Measurements from ENCODE around the gene LIPC. TPM values are rescaled to one million over a fixed set of nuclear protein-coding genes. Genes with fewer than 3 reads are reported as not detected.

Gene LIPC
- total and polyA plus RNA-seq, 2 donors (not counting 1 experiment from before 2014, with no cell fraction given), result 0.82 to 4.0 TPM

DNA sequence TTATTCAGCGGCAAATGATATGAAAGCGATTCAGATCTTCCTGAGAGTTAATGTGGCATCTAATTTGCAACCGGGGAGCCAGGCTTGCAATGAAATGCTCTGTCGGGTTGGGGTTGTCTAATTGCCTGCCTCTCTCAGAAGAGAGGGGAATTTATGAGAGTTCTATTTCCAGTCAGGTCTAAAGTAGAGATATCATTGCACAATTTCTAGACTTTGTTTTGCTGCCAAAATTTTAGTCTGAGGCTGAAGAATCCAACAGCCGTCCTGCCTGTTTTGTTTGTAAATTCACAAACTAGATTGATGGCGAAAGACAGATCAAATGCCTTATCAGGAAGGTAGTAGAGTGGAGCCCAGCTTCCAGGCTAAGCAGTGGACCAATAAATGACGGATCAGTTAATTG lies 610 bp downstream of the LIPC start:
- no peaks in the 10 kb centered on the region for H3K4me1 ChIP-seq (ENCODE audit: control insufficient read depth, extremely low read depth, insufficient read depth, low read length)
- H3K9me3 ChIP-seq (ENCODE audit: control insufficient read depth, insufficient read depth, low read depth, low read length), result no peaks in the 10 kb centered on the region
- H3K27me3 ChIP-seq (ENCODE audit: control insufficient read depth, insufficient read depth, low read length), result no peaks in the 10 kb centered on the region
- H4K20me1 ChIP-seq (ENCODE audit: control insufficient read depth, extremely low read depth, insufficient read depth, low read length), result no peaks in the 10 kb centered on the region
- no peak overlapping the region for H3K4me3 ChIP-seq (replicated peaks in 1 of 4; ENCODE audit: control extremely low read depth in 1 of 4, insufficient read depth in 1 of 4, low read depth in 3 of 4, low read length in 4 of 4)
- H3K9ac ChIP-seq (ENCODE audit: insufficient read depth, low read length), result no peak overlapping the region
- H3K4me2 ChIP-seq (ENCODE audit: extremely low read depth, insufficient read depth, low read length), result no peak overlapping the region
- no peak for TF ChIP-seq EZH2 (IDR thresholded peaks at IDR 0.05; ENCODE audit: low read length, missing control alignments)
- TF ChIP-seq, protein P1, sequence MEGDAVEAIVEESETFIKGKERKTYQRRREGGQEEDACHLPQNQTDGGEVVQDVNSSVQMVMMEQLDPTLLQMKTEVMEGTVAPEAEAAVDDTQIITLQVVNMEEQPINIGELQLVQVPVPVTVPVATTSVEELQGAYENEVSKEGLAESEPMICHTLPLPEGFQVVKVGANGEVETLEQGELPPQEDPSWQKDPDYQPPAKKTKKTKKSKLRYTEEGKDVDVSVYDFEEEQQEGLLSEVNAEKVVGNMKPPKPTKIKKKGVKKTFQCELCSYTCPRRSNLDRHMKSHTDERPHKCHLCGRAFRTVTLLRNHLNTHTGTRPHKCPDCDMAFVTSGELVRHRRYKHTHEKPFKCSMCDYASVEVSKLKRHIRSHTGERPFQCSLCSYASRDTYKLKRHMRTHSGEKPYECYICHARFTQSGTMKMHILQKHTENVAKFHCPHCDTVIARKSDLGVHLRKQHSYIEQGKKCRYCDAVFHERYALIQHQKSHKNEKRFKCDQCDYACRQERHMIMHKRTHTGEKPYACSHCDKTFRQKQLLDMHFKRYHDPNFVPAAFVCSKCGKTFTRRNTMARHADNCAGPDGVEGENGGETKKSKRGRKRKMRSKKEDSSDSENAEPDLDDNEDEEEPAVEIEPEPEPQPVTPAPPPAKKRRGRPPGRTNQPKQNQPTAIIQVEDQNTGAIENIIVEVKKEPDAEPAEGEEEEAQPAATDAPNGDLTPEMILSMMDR (conservative IDR thresholded peaks at IDR 0.05 in 1 of 2, IDR thresholded peaks at IDR 0.05 in 1 of 2; ENCODE audit: low read depth in 1 of 2, low read length in 2 of 2), result no peak
- no peak overlapping the region for H3K27ac ChIP-seq (ENCODE audit: insufficient read depth, low read length)
- H3K36me3 ChIP-seq (ENCODE audit: control insufficient read depth, insufficient read depth, low read length), result no peaks in the 10 kb centered on the region
- H2AFZ ChIP-seq (ENCODE audit: low read length), result no peak overlapping the region
- peak; percentile 30 to 58 for DNase-seq (ENCODE audit: low read depth in 2 of 2)
- no peaks in the 10 kb centered on the region for H3K79me2 ChIP-seq (ENCODE audit: control insufficient read depth, insufficient read depth, low read length)

- TF ChIP-seq, protein P1 (conservative IDR thresholded peaks at IDR 0.05 in 1 of 2, IDR thresholded peaks at IDR 0.05 in 1 of 2; ENCODE audit: low read depth in 1 of 2, low read length in 2 of 2), result no peak
- no peak for TF ChIP-seq EZH2 (IDR thresholded peaks at IDR 0.05; ENCODE audit: low read length, missing control alignments)
- Histone ChIP-seq H3K4me1 (ENCODE audit: control insufficient read depth, extremely low read depth, insufficient read depth, low read length) (no peaks in the 10 kb centered on the region), H4K20me1 (ENCODE audit: control insufficient read depth, extremely low read depth, insufficient read depth, low read length) (no peaks in the 10 kb centered on the region), H3K4me2 (ENCODE audit: extremely low read depth, insufficient read depth, low read length) (no peak overlapping the region), H3K36me3 (ENCODE audit: control insufficient read depth, insufficient read depth, low read length) (no peaks in the 10 kb centered on the region), H2AFZ (ENCODE audit: low read length) (no peak overlapping the region), H3K9me3 (ENCODE audit: control insufficient read depth, insufficient read depth, low read depth, low read length) (no peaks in the 10 kb centered on the region), H3K4me3 (replicated peaks in 1 of 4; ENCODE audit: control extremely low read depth in 1 of 4, insufficient read depth in 1 of 4, low read depth in 3 of 4, low read length in 4 of 4) (no peak overlapping the region), H3K9ac (ENCODE audit: insufficient read depth, low read length) (no peak overlapping the region), H3K27me3 (ENCODE audit: control insufficient read depth, insufficient read depth, low read length) (no peaks in the 10 kb centered on the region), H3K79me2 (ENCODE audit: control insufficient read depth, insufficient read depth, low read length) (no peaks in the 10 kb centered on the region), H3K27ac (ENCODE audit: insufficient read depth, low read length) (no peak overlapping the region)
- DNase-seq (ENCODE audit: low read depth in 2 of 2), result no peak
These were observed 2.0 kb downstream of the LIPC start for GRCh38 chr15:58433597-58434333.

- no peak overlapping the region for H3K4me2 ChIP-seq (ENCODE audit: extremely low read depth, insufficient read depth, low read length)
- H3K79me2 ChIP-seq (ENCODE audit: control insufficient read depth, insufficient read depth, low read length), result no peaks in the 10 kb centered on the region
- H4K20me1 ChIP-seq (ENCODE audit: control insufficient read depth, extremely low read depth, insufficient read depth, low read length), result no peaks in the 10 kb centered on the region
- H3K4me1 ChIP-seq (ENCODE audit: control insufficient read depth, extremely low read depth, insufficient read depth, low read length), result no peaks in the 10 kb centered on the region
- no peak overlapping the region for H3K9ac ChIP-seq (ENCODE audit: insufficient read depth, low read length)
- TF ChIP-seq, protein P1 (conservative IDR thresholded peaks at IDR 0.05 in 1 of 2, IDR thresholded peaks at IDR 0.05 in 1 of 2; ENCODE audit: low read depth in 1 of 2, low read length in 2 of 2), result no peak
- TF ChIP-seq EZH2 (IDR thresholded peaks at IDR 0.05; ENCODE audit: low read length, missing control alignments), result no peak
- no peaks in the 10 kb centered on the region for H3K27me3 ChIP-seq (ENCODE audit: control insufficient read depth, insufficient read depth, low read length)
- no peak overlapping the region for H3K4me3 ChIP-seq (replicated peaks in 1 of 4; ENCODE audit: control extremely low read depth in 1 of 4, insufficient read depth in 1 of 4, low read depth in 3 of 4, low read length in 4 of 4)
- no peak overlapping the region for H2AFZ ChIP-seq (ENCODE audit: low read length)
- no peaks in the 10 kb centered on the region for H3K36me3 ChIP-seq (ENCODE audit: control insufficient read depth, insufficient read depth, low read length)
- DNase-seq (ENCODE audit: low read depth in 2 of 2), result no peak
- no peak overlapping the region for H3K27ac ChIP-seq (ENCODE audit: insufficient read depth, low read length)
- H3K9me3 ChIP-seq (ENCODE audit: control insufficient read depth, insufficient read depth, low read depth, low read length), result no peaks in the 10 kb centered on the region
These were observed 2.6 kb downstream of the LIPC start for GRCh38 chr15:58434334-58434875.
